ENCODE data around the gene CARF. TPM values are rescaled to one million over a fixed set of nuclear protein-coding genes. Genes with fewer than 3 reads are reported as not detected.

The CARF gene
- total RNA-seq, 1 experiment from 2014 or later: 4.2 TPM

DNA sequence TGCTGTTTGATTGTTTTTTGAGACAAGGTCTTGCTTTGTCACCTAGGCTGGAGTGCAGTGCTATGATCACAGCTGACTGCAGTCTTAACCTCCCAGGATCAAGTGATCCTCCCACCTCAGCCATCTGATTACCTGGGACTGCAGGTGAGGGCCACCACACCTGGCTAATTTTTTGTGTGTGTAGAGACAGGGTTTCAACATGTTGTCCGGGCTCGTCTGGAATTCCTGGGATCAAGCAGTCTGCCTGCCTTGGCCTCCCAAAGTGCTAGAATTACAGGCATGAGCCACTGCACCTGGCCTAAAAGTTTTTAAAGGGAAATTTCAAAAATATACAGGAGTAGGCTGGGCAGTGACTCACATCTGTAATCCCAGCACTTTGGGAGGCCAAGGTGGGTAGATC lies 22.4 kb downstream of the CARF start:
- TF ChIP-seq CEBPB (IDR thresholded peaks at IDR 0.05; ENCODE audit: low read depth) (no peak), YY1 (IDR thresholded peaks at IDR 0.05; ENCODE audit: extremely low read depth, insufficient replicate concordance, low read depth, low read length) (no peak), SIN3A (IDR thresholded peaks at IDR 0.05; ENCODE audit: low read depth) (no peak), POLR2AphosphoS5 (IDR thresholded peaks at IDR 0.05; ENCODE audit: low read depth, low read length) (no peak), EZH2phosphoT487 (IDR thresholded peaks at IDR 0.05; ENCODE audit: borderline replicate concordance) (no peak)
- TF ChIP-seq, protein P1, sequence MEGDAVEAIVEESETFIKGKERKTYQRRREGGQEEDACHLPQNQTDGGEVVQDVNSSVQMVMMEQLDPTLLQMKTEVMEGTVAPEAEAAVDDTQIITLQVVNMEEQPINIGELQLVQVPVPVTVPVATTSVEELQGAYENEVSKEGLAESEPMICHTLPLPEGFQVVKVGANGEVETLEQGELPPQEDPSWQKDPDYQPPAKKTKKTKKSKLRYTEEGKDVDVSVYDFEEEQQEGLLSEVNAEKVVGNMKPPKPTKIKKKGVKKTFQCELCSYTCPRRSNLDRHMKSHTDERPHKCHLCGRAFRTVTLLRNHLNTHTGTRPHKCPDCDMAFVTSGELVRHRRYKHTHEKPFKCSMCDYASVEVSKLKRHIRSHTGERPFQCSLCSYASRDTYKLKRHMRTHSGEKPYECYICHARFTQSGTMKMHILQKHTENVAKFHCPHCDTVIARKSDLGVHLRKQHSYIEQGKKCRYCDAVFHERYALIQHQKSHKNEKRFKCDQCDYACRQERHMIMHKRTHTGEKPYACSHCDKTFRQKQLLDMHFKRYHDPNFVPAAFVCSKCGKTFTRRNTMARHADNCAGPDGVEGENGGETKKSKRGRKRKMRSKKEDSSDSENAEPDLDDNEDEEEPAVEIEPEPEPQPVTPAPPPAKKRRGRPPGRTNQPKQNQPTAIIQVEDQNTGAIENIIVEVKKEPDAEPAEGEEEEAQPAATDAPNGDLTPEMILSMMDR (IDR thresholded peaks at IDR 0.05 in 2 of 3, conservative IDR thresholded peaks at IDR 0.05 in 1 of 3; ENCODE audit: borderline replicate concordance in 1 of 3, insufficient read depth in 1 of 3, low read depth in 2 of 3, low read length in 2 of 3): no peak
- TF ChIP-seq, protein P2, sequence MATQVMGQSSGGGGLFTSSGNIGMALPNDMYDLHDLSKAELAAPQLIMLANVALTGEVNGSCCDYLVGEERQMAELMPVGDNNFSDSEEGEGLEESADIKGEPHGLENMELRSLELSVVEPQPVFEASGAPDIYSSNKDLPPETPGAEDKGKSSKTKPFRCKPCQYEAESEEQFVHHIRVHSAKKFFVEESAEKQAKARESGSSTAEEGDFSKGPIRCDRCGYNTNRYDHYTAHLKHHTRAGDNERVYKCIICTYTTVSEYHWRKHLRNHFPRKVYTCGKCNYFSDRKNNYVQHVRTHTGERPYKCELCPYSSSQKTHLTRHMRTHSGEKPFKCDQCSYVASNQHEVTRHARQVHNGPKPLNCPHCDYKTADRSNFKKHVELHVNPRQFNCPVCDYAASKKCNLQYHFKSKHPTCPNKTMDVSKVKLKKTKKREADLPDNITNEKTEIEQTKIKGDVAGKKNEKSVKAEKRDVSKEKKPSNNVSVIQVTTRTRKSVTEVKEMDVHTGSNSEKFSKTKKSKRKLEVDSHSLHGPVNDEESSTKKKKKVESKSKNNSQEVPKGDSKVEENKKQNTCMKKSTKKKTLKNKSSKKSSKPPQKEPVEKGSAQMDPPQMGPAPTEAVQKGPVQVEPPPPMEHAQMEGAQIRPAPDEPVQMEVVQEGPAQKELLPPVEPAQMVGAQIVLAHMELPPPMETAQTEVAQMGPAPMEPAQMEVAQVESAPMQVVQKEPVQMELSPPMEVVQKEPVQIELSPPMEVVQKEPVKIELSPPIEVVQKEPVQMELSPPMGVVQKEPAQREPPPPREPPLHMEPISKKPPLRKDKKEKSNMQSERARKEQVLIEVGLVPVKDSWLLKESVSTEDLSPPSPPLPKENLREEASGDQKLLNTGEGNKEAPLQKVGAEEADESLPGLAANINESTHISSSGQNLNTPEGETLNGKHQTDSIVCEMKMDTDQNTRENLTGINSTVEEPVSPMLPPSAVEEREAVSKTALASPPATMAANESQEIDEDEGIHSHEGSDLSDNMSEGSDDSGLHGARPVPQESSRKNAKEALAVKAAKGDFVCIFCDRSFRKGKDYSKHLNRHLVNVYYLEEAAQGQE (IDR thresholded peaks at IDR 0.05; ENCODE audit: low read depth): no peak
- TF ChIP-seq, protein P3, sequence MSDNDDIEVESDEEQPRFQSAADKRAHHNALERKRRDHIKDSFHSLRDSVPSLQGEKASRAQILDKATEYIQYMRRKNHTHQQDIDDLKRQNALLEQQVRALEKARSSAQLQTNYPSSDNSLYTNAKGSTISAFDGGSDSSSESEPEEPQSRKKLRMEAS (IDR thresholded peaks at IDR 0.05): no peak
- no peaks in the 10 kb centered on the region for H3K27me3 ChIP-seq (ENCODE audit: insufficient read depth, low read length)
- H3K4me2 ChIP-seq (ENCODE audit: low read length): no peak overlapping the region
- CTCF ChIA-PET: no interaction called here
- intact Hi-C loops (cut with micrococcal nuclease): no loop called here
- ATAC-seq (no peak), DNase-seq (ENCODE audit: low read depth, low spot score) (no peak)
- H2AFZ ChIP-seq (ENCODE audit: low read depth, low read length, poor library complexity, severe bottlenecking): no peak overlapping the region
- H4K20me1 ChIP-seq (ENCODE audit: insufficient read depth): no peaks in the 10 kb centered on the region
- no peaks in the 10 kb centered on the region for H3K79me2 ChIP-seq (ENCODE audit: insufficient read depth, low read length)
- H3K4me1 ChIP-seq (ENCODE audit: control insufficient read depth in 1 of 2, insufficient read depth in 2 of 2, low read length in 2 of 2): peaks cover 0 to 3% of the 10 kb centered on the region in 2 experiments; a peak in 2 of 4 replicates
- no peak overlapping the region for H3K27ac ChIP-seq (ENCODE audit: low read depth, low read length)
- RAD21 ChIA-PET (ENCODE audit: low non-redundant PET in 1 of 2, low total read pairs in 2 of 2, uncharacterized antibody in 2 of 2, unreplicated experiment in 2 of 2): no interaction called here
- no peaks in the 10 kb centered on the region for H3K9me2 ChIP-seq (ENCODE audit: insufficient read depth)
- POLR2A ChIA-PET: no interaction called here
- no peak overlapping the region for H3K4me3 ChIP-seq (replicated peaks in 1 of 2; ENCODE audit: low read depth in 1 of 2, low read length in 2 of 2)
- no peaks in the 10 kb centered on the region for H3K9me3 ChIP-seq (ENCODE audit: control insufficient read depth in 1 of 2, insufficient read depth in 1 of 2, low read depth in 1 of 2, low read length in 2 of 2)
- BruUV-seq (replicated peaks): no TSS peak
- H3K36me3 ChIP-seq (ENCODE audit: control insufficient read depth in 1 of 2, insufficient read depth in 2 of 2, low read length in 2 of 2): no peaks in the 10 kb centered on the region
- H3K9ac ChIP-seq (ENCODE audit: low read length): no peak overlapping the region
